Lung microvascular endothelial cell (primary cell): Measurements from ENCODE around the gene CDC37. TPM values are rescaled to one million over a fixed set of nuclear protein-coding genes. Genes with fewer than 3 reads are reported as not detected.
"Not testable (repeated sequence)": the region's sequence is repeated elsewhere in the genome, so short reads cannot be mapped to it uniquely, and the experiment has no call there.

Source experiments
- DNase-seq, 2 donors: peaks; one replicate each; pipeline versions ENCODE4 v3.0.0 to v3.0.0-alpha.2; 2010; ENCODE audit warnings: low read depth in 2 of 2
- total RNA-seq: library from RNA; depleted of rRNA; stranded (reverse); fragments of >200 nt; gene quantifications from 2 replicates; pipeline ENCODE4 v1.2.1, GENCODE V29; 2014

The CDC37 gene
- total RNA-seq, 1 donor from 2014 or later, result 235 TPM

- DNase-seq, result peak; percentile 53 to 76
Observed at GRCh38 chr19:10419646-10420443, 16.5 kb upstream of the CDC37 start.

- no peak for DNase-seq
Observed at GRCh38 chr19:10419200-10419645, 15.9 kb upstream of the CDC37 start.

- no peak for DNase-seq
Observed at GRCh38 chr19:10418485-10419199, 15.3 kb upstream of the CDC37 start.

- no peak for DNase-seq
Observed at GRCh38 chr19:10418235-10418484, 14.8 kb upstream of the CDC37 start.

GRCh38 chr19:10417541-10418234 is 14.3 kb upstream of the CDC37 start:
- DNase-seq, result no peak

GRCh38 chr19:10416380-10417257 is 13.3 kb upstream of the CDC37 start:
- peak; percentile 84 to 92 for DNase-seq

- no peak for DNase-seq
Observed at GRCh38 chr19:10416083-10416379, 12.7 kb upstream of the CDC37 start.

- no peak for DNase-seq
Observed at GRCh38 chr19:10412257-10412977, 9.1 kb upstream of the CDC37 start.

GRCh38 chr19:10411224-10411623 is 7.9 kb upstream of the CDC37 start:
- DNase-seq, result not testable (repeated sequence)

GRCh38 chr19:10408511-10409283 is 5.4 kb upstream of the CDC37 start:
- DNase-seq, result no peak

- no peak for DNase-seq
Observed at GRCh38 chr19:10407096-10407495, 3.8 kb upstream of the CDC37 start.

- no peak for DNase-seq
Observed at GRCh38 chr19:10406191-10406590, 2.8 kb upstream of the CDC37 start.

GRCh38 chr19:10404888-10405820 is 1.8 kb upstream of the CDC37 start:
- no peak for DNase-seq

- peak; percentile 76 to 91 for DNase-seq
Observed at GRCh38 chr19:10402441-10403038, 802 bp downstream of the CDC37 start.

- DNase-seq, result no peak
Observed at GRCh38 chr19:10399878-10400277, 3.5 kb downstream of the CDC37 start.

- DNase-seq, result not testable (repeated sequence)
Observed at GRCh38 chr19:10399340-10399739, 4.0 kb downstream of the CDC37 start.

- DNase-seq, result no peak
Observed at GRCh38 chr19:10398819-10399218, 4.5 kb downstream of the CDC37 start.

GRCh38 chr19:10395917-10396316 is 7.4 kb downstream of the CDC37 start:
- DNase-seq, result no peak

- DNase-seq, result no peak
Observed at GRCh38 chr19:10395436-10395835, 7.9 kb downstream of the CDC37 start.
